HG02938 (cell line): ENCODE results near the gene CEP170.

Experiments used
- ATAC-seq: cut with Tn5 transposase; IDR thresholded peaks from one replicate; pipeline ENCODE4 v1.9.1; 2021; ENCODE audit warnings: mild to moderate bottlenecking, moderate library complexity; ENCODE audit not compliant: unreplicated experiment

The CEP170 gene

GRCh38 chr1:243254927-243255790 is at the start of gene CEP170:
CEP170 (minus strand) TSS chr1:243255281; CDS start chr1:243225280, 30,001 bp downstream.
- peak; percentile 50 for ATAC-seq

- ATAC-seq = no peak
Measured at GRCh38 chr1:243301059-243301458, 46.0 kb upstream of the CEP170 start.

GRCh38 chr1:243299069-243299468 is 44.0 kb upstream of the CEP170 start:
- ATAC-seq = no peak

GRCh38 chr1:243294723-243295121 is 39.6 kb upstream of the CEP170 start:
- no peak for ATAC-seq

GRCh38 chr1:243293941-243294722 is 39.1 kb upstream of the CEP170 start:
- no peak for ATAC-seq

- no peak for ATAC-seq
Measured at GRCh38 chr1:243292117-243292516, 37.0 kb upstream of the CEP170 start.

- ATAC-seq = no peak
Measured at GRCh38 chr1:243291292-243291691, 36.2 kb upstream of the CEP170 start.

GRCh38 chr1:243288062-243288461 is 33.0 kb upstream of the CEP170 start:
- no peak for ATAC-seq

- ATAC-seq = peak; percentile 99
Measured at GRCh38 chr1:243287652-243288051, 32.6 kb upstream of the CEP170 start.

GRCh38 chr1:243287123-243287460 is 32.0 kb upstream of the CEP170 start:
- ATAC-seq = no peak

- no peak for ATAC-seq
Measured at GRCh38 chr1:243286409-243287122, 31.5 kb upstream of the CEP170 start.

- ATAC-seq = no peak
Measured at GRCh38 chr1:243281672-243282071, 26.6 kb upstream of the CEP170 start.

GRCh38 chr1:243280571-243281129 is 25.6 kb upstream of the CEP170 start:
- no peak for ATAC-seq

- ATAC-seq = no peak
Measured at GRCh38 chr1:243275316-243275715, 20.2 kb upstream of the CEP170 start.

GRCh38 chr1:243273945-243274344 is 18.9 kb upstream of the CEP170 start:
- ATAC-seq = no peak

GRCh38 chr1:243273506-243273905 is 18.4 kb upstream of the CEP170 start:
- ATAC-seq = no peak

GRCh38 chr1:243272401-243272800 is 17.3 kb upstream of the CEP170 start:
- no peak for ATAC-seq

- ATAC-seq = no peak
Measured at GRCh38 chr1:243271996-243272395, 16.9 kb upstream of the CEP170 start.

GRCh38 chr1:243270097-243270864 is 15.2 kb upstream of the CEP170 start:
- no peak for ATAC-seq

GRCh38 chr1:243269461-243269801 is 14.3 kb upstream of the CEP170 start:
- ATAC-seq = peak; percentile 51
